SK-N-SH treated with all-trans-retinoic acid at 6 μM for 48 hours (cell line): ENCODE results near the gene ADGRV1.

Experiments
- ATAC-seq: fragments of 200-7000 bp; cut with Tn5 transposase; 3 replicates; pipeline ENCODE4 v1.9.1; 2020; ENCODE audit warnings: mild to moderate bottlenecking, moderate library complexity
- BACH2 ChIP-seq: fragments of 250-450 bp; sonication (Bioruptor Pico); IDR thresholded peaks from 2 replicates; pipeline ENCODE4 v1.9.0; 2021; ENCODE audit warnings: mild to moderate bottlenecking, borderline replicate concordance
- CREB5 ChIP-seq: fragments of 250-450 bp; sonication (Bioruptor Pico); IDR thresholded peaks from 2 replicates; pipeline ENCODE4 v1.5.1; 2020; ENCODE audit warnings: low read depth, mild to moderate bottlenecking, moderate library complexity
- CSDC2 ChIP-seq: fragments of 250-450 bp; sonication (Bioruptor Pico); IDR thresholded peaks from 2 replicates; pipeline ENCODE4 v1.5.0; 2020; ENCODE audit warnings: mild to moderate bottlenecking, moderate library complexity
- CSRNP3 ChIP-seq: fragments of 250-450 bp; sonication (Bioruptor Pico); IDR thresholded peaks from 2 replicates; pipeline ENCODE4 v1.5.1; 2021; ENCODE audit warnings: mild to moderate bottlenecking, moderate library complexity
- ESRRG ChIP-seq: fragments of 250-450 bp; sonication (Bioruptor Pico); IDR thresholded peaks from 2 replicates; pipeline ENCODE4 v1.6.1; 2021; ENCODE audit warnings: mild to moderate bottlenecking
- GLIS3 ChIP-seq: fragments of 250-450 bp; sonication (Bioruptor Pico); IDR thresholded peaks from 2 replicates; pipeline ENCODE4 v1.5.0; 2020; ENCODE audit warnings: mild to moderate bottlenecking, moderate library complexity
- ISL1 ChIP-seq: fragments of 250-450 bp; sonication (Bioruptor Pico); IDR thresholded peaks from 2 replicates; pipeline ENCODE4 v2.1.2; 2022; ENCODE audit warnings: mild to moderate bottlenecking, moderate library complexity
- OSR1 ChIP-seq: fragments of 250-450 bp; sonication (Bioruptor Pico); IDR thresholded peaks from 2 replicates; pipeline ENCODE4 v1.8.0; 2022; ENCODE audit warnings: moderate library complexity, mild to moderate bottlenecking, inconsistent platforms
- PATZ1 ChIP-seq: fragments of 250-450 bp; sonication (Bioruptor Pico); IDR thresholded peaks from 2 replicates; pipeline ENCODE4 v1.8.0; 2020; ENCODE audit warnings: mild to moderate bottlenecking, moderate library complexity, borderline replicate concordance
- POU6F1 ChIP-seq: fragments of 250-450 bp; sonication (Bioruptor Pico); IDR thresholded peaks from 2 replicates; pipeline ENCODE4 v1.8.0; 2021; ENCODE audit warnings: low read depth, mild to moderate bottlenecking, moderate library complexity, borderline replicate concordance
- PPARA ChIP-seq: fragments of 250-450 bp; sonication (Bioruptor Pico); IDR thresholded peaks from 2 replicates; pipeline ENCODE4 v1.5.0; 2020; ENCODE audit warnings: mild to moderate bottlenecking, borderline replicate concordance
- SNAI2 ChIP-seq: fragments of 250-450 bp; sonication (Bioruptor Pico); IDR thresholded peaks from 2 replicates; pipeline ENCODE4 v1.5.0; 2020; ENCODE audit warnings: mild to moderate bottlenecking, moderate library complexity
- TCF4 ChIP-seq: fragments of 250-450 bp; sonication (Bioruptor Pico); IDR thresholded peaks from 2 replicates; pipeline ENCODE4 v1.8.0; 2021; ENCODE audit warnings: mild to moderate bottlenecking, moderate library complexity, borderline replicate concordance
- TOX ChIP-seq: fragments of 250-450 bp; sonication (Bioruptor Pico); IDR thresholded peaks from 2 replicates; pipeline ENCODE4 v1.8.0; 2021; ENCODE audit warnings: mild to moderate bottlenecking, moderate library complexity, borderline replicate concordance
- TSHZ2 ChIP-seq: fragments of 250-450 bp; sonication (Bioruptor Pico); IDR thresholded peaks from 2 replicates; pipeline ENCODE4 v1.5.0; 2020; ENCODE audit warnings: mild to moderate bottlenecking, moderate library complexity
- ZC3H10 ChIP-seq: fragments of 250-450 bp; sonication (Bioruptor Pico); IDR thresholded peaks from 2 replicates; pipeline ENCODE4 v1.5.1; 2021; ENCODE audit warnings: mild to moderate bottlenecking, moderate library complexity
- ZFP3 ChIP-seq: fragments of 250-450 bp; sonication (Bioruptor Pico); IDR thresholded peaks from 2 replicates; pipeline ENCODE4 v1.5.0; 2020; ENCODE audit warnings: mild to moderate bottlenecking, moderate library complexity
- ZFP30 ChIP-seq: fragments of 450-650 bp; formaldehyde crosslinking; IDR thresholded peaks from 2 replicates; pipeline ENCODE4 v1.5.0; 2022; ENCODE audit warnings: mild to moderate bottlenecking, moderate library complexity
- ZNF8 ChIP-seq: fragments of 450-650 bp; formaldehyde crosslinking; IDR thresholded peaks from 2 replicates; pipeline ENCODE4 v1.5.0; 2020; ENCODE audit warnings: mild to moderate bottlenecking, moderate library complexity

Gene ADGRV1

GRCh38 chr5:90843443-90843842, 284.8 kb downstream of the ADGRV1 start:
- ATAC-seq: no peak
- TF ChIP-seq ZC3H10 (no peak), ZFP30 (CRISPR knock-in tag) (no peak), TCF4 (CRISPR knock-in tag) (no peak), ZFP3 (CRISPR knock-in tag) (no peak), TSHZ2 (CRISPR knock-in tag) (no peak), BACH2 (CRISPR knock-in tag) (no peak)
- TF ChIP-seq, all 23 proteins: peak for 0

- ATAC-seq: no peak
- no peak for TF ChIP-seq TSHZ2 (CRISPR knock-in tag)
- no peak for TF ChIP-seq TOX (CRISPR knock-in tag)
- no peak for TF ChIP-seq BACH2 (CRISPR knock-in tag)
- no peak for TF ChIP-seq ZNF8 (CRISPR knock-in tag)
- TF ChIP-seq TCF4 (CRISPR knock-in tag): no peak
- TF ChIP-seq ESRRG (CRISPR knock-in tag): no peak
- TF ChIP-seq POU6F1 (CRISPR knock-in tag): no peak
- no peak for TF ChIP-seq SNAI2 (CRISPR knock-in tag)
- TF ChIP-seq PPARA (CRISPR knock-in tag): no peak
- no peak for TF ChIP-seq CREB5
- TF ChIP-seq PATZ1: no peak
- no peak for TF ChIP-seq GLIS3
- TF ChIP-seq ZC3H10: no peak
These were observed 286.3 kb downstream of the ADGRV1 start for GRCh38 chr5:90844931-90845330.

GRCh38 chr5:90845723-90846554, 287.3 kb downstream of the ADGRV1 start:
- no peak for ATAC-seq
- no peak for TF ChIP-seq ZFP3 (CRISPR knock-in tag)
- TF ChIP-seq ZC3H10: no peak
- no peak for TF ChIP-seq ZFP30 (CRISPR knock-in tag)
- TF ChIP-seq CSRNP3 (CRISPR knock-in tag): no peak
- TF ChIP-seq ISL1 (CRISPR knock-in tag): no peak
- TF ChIP-seq SNAI2 (CRISPR knock-in tag): no peak
- no peak for TF ChIP-seq TSHZ2 (CRISPR knock-in tag)
- no peak for TF ChIP-seq OSR1 (CRISPR knock-in tag)
- TF ChIP-seq POU6F1 (CRISPR knock-in tag): no peak
- TF ChIP-seq PPARA (CRISPR knock-in tag): no peak
- no peak for TF ChIP-seq CSDC2 (CRISPR knock-in tag)
